ENCODE measurements around the gene SLC7A10. TPM values are rescaled to one million over a fixed set of nuclear protein-coding genes. Genes with fewer than 3 reads are reported as not detected.
A peak's percentile ranks its signal among the peaks of the same experiment; 100 is the strongest.
"Not testable (repeated sequence)": the region's sequence is repeated elsewhere in the genome, so short reads cannot be mapped to it uniquely, and the experiment has no call there.

Gene SLC7A10
- total RNA-seq, 2 experiments from 2014 or later = not detected

DNA sequence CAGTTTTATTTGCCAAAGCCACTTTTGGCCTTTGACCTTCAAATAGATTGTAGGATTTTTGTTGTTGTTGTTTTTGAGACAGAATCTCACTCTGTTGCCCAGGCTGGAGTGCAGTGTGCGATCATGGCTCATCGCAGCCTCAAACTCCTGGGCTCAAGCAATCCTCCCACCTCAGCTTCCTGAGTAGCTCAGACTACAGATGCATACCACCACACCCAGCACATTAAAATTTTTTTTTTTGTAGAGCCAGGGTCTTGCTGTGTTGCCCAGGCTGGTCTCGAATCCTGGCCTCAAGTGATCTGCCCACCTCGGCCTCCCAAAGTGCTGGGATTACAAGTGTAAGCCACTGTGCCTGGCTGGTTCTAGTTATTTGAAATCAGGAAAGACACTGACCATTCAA is 34.6 kb downstream of the SLC7A10 start:
- CTCF ChIA-PET; intact Hi-C loops (cut with micrococcal nuclease): not testable (repeated sequence)
- peaks cover 19% of the 10 kb centered on the region for H3K27me3 Mint-ChIP-seq (ENCODE audit: low read depth)

DNA sequence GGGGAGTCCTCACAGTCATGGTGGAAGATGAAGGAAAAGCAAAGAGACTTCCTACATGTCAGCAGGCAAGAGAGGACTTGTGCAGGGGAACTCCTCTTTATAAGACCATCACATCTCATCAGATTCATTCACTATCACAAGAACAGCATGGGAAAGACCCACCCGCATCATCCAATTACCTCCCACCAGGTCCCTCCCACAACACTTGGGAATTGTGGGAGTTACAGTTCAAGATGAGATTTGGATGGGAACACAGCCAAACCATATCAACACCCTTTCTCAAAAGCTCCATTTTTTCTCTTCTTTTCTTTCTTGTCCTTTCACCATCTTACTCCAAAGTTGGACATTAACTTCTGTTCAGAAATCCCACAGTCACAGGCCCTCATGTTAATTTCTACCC is 36.2 kb downstream of the SLC7A10 start:
- no peak overlapping the region for H3K27ac Mint-ChIP-seq
- peaks cover 16% of the 10 kb centered on the region for H3K27me3 Mint-ChIP-seq (ENCODE audit: low read depth)
- CTCF ChIA-PET = no interaction called here
- H3K9me3 Mint-ChIP-seq = no peaks in the 10 kb centered on the region
- no peak for DNase-seq
- intact Hi-C loops (cut with micrococcal nuclease) = no loop called here
- H3K36me3 Mint-ChIP-seq (ENCODE audit: low read depth) = no peaks in the 10 kb centered on the region
- H3K4me1 Mint-ChIP-seq (ENCODE audit: low read depth) = peaks cover 3% of the 10 kb centered on the region
- H3K4me3 Mint-ChIP-seq = no peak overlapping the region

More for the DNA sequence above, 34.6 kb downstream of the SLC7A10 start:
- H3K4me1 Mint-ChIP-seq (ENCODE audit: low read depth); H3K36me3 Mint-ChIP-seq (ENCODE audit: low read depth); DNase-seq; H3K9me3 Mint-ChIP-seq; H3K4me3 Mint-ChIP-seq; H3K27ac Mint-ChIP-seq: not testable (repeated sequence)

DNA sequence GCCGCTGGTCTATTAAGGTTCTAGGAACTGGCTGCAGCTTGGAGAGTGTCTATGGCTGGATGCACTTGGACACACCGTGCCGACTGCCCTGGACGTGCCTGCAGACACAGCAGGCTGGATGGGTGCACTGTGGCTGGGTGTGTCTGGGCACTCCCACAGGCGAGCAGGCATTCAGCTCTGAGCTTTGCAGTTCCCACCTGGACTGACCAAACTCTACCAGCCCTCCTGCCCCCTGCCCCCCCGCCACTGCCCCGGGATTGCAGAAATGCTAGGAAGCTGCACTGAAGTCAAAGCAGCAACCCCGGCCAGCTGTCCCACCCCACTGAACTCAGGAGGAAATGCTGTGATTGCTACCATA is 38.5 kb downstream of the SLC7A10 start:
- DNase-seq = no peak
- H3K9me3 Mint-ChIP-seq = no peaks in the 10 kb centered on the region
- no peak overlapping the region for H3K4me3 Mint-ChIP-seq
- H3K4me1 Mint-ChIP-seq (ENCODE audit: low read depth) = peaks cover 3% of the 10 kb centered on the region
- peaks cover 2% of the 10 kb centered on the region for H3K27me3 Mint-ChIP-seq (ENCODE audit: low read depth)
- CTCF ChIA-PET = interaction anchor here (0.9 to 2.3 kb wide), 3 partner anchors 10 to 61 kb away, joined by 3 to 19 read pairs (median 3); no protein-coding TSS in a partner anchor
- intact Hi-C loops (cut with micrococcal nuclease) = no loop called here
- H3K36me3 Mint-ChIP-seq (ENCODE audit: low read depth) = no peaks in the 10 kb centered on the region
- H3K27ac Mint-ChIP-seq = no peak overlapping the region

DNA sequence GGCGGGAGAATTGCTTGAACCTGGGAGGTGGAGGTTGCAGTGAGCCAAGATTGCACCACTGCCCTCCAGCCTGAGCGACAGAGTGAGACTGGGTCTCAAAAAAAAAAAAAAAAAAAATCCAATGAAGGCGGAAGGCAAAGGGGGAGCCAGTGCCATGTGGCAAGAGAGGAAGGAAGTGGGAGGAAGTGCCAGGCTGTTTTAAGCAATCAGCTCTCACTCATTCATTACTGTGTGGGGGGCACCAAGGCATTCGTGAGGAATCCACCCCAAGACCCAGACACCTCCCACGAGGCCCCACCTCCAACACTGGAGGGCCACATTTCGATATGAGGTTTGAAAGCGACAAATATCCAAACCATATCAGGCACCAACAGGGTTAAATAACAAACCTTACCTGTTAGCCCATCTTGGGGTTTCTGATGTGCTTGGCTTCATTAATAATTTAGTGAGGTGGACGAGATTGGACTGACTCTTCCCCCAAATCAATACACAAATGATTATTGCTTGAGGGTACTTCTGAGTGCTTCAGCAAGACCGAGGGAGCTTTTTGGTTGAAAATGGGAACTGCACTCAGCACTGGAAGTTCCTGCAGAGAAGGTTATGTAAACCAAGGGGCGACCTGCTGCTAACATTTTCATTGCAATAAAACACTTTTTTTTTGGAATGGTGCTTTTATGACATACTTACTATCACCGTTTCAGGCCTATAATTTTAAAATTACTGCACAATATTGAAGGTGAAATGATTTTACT is 39.0 kb downstream of the SLC7A10 start:
- Mint-ChIP-seq H3K27ac (no peak overlapping the region), H3K4me3 (no peak overlapping the region), H3K4me1 (ENCODE audit: low read depth) (peaks cover 3% of the 10 kb centered on the region), H3K36me3 (ENCODE audit: low read depth) (no peaks in the 10 kb centered on the region), H3K9me3 (no peaks in the 10 kb centered on the region), H3K27me3 (ENCODE audit: low read depth) (no peaks in the 10 kb centered on the region)
- CTCF ChIA-PET = interaction anchor here (0.7 to 3.4 kb wide), 6 partner anchors 10 to 101 kb away, joined by 3 to 30 read pairs (median 4); no protein-coding TSS in a partner anchor
- intact Hi-C loops (cut with micrococcal nuclease) = no loop called here
- no peak for DNase-seq

DNA sequence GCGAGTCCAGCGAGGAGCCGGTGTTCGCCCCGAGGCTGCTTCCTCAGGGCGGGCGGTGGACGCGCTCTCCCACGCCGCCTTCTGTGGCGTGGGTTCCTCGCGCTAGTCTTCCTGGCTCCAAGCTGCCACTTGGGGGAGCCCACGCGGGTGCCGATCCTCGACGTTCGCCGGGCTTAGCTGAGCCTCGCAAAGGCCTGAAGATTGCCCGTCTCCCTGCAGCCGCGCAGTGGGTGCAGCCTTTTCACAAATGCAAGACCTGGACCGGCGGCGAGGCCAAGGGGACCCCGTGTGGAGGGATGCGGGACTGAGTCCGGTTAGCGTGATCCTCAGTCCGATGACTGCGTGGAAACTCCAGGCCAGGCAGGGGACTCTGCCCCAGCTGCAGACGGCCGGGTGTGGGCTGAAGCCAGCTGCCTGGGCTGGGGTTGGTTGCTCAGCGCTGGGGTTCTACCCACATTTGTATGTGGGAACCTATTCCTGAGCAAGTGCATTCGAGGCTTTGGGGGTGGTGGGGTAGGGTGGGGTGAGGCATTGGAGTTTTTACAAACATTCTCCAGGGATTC is 48.2 kb downstream of the SLC7A10 start:
- peaks cover 24% of the 10 kb centered on the region for H3K4me1 Mint-ChIP-seq (ENCODE audit: low read depth)
- peak overlapping the region; percentile 98 for H3K4me3 Mint-ChIP-seq
- CTCF ChIA-PET = interaction anchor here (0.6 to 4.1 kb wide), 10 partner anchors 13 to 602 kb away, joined by 3 to 29 read pairs (median 3); partner anchors contain the start of gene CEBPG
- H3K9me3 Mint-ChIP-seq = no peaks in the 10 kb centered on the region
- no peak overlapping the region for H3K27ac Mint-ChIP-seq
- peaks cover 2% of the 10 kb centered on the region for H3K27me3 Mint-ChIP-seq (ENCODE audit: low read depth)
- H3K36me3 Mint-ChIP-seq (ENCODE audit: low read depth) = peaks cover 6% of the 10 kb centered on the region
- intact Hi-C loops (cut with micrococcal nuclease) = loop anchor here (1.0 to 5.0 kb wide), 8 partner anchors 17 to 500 kb away; partner anchors contain the start of genes ANKRD27, CEBPA, CEBPG and GPATCH1
- DNase-seq = peak; percentile 68

DNA sequence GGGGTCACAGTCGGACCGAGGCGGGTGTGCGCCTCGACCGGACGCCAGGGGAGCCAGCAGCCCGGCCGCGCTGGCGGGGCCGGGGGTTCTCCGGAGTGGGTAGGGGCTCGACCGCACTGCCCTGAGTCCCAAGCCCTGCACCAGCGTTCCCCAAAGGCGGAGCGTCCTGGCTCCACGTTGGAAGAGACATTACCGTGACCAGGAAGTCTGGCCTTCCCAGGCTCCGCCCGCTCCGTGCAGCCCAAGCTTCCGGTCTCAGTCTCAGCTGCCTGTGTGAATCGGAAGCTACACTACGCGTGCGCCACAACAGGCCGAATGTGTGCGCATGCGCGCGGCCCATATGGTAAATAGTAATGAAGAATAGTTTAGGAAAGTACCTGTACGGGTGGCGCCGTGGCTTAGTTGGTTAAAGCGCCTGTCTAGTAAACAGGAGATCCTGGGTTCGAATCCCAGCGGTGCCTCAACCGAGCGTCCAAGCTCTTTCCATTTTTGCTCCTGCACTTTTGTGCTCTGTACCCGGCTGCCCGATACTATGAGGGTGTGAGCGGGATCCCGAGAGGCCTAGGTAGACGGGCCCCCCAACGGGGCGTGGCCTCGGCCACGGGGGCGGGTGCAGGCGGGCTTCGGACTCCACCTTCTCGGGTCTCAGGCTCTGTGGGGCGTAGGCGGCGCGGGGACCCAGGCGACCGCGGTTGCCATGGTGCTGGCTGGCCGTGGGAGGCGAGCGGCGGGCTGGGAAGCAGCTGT is 48.8 kb downstream of the SLC7A10 start:
- DNase-seq = peak; percentile 96
- CTCF ChIA-PET = interaction anchor here (0.6 to 4.1 kb wide), 14 partner anchors 9 to 603 kb away, joined by 3 to 29 read pairs (median 3); partner anchors contain the start of gene CEBPG
- peak overlapping the region; percentile 98 for H3K4me3 Mint-ChIP-seq

DNA sequence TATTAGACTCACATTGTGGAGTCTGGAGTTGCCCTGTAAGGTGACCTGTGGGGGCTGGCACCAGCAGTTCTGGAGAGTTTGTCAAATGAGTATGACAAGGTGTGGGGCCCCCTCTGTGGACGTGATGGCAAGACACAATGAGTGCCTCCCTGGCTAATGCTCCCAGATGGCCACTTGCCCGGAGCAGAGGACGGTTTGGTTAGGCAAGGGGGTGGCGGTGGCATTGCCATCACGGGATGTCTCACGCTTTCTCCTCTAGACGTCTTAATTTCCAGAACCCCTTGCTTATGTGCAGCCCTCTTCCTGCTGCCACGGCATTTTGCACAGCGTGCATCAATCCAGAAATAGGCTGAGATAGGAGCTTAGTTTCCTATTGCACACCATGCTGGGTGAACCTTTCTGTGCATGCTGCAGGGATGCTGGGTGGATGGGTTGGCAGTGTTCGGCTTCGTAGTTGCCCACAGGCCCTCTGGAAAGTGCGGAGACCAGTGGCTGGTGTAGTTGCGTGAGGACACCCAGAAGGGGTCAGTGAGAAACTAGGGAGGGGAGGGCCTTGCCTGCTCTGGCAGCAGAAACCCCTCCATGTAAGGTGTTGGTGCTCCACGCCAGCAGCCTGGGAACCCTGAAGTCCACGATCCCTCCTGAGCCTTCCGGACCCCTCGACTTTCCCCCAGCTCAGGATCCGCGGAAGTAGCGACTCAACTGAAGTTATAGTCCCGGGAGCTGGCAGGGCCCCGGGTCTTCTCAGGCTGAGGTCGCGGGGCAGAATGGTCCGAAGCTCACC is 49.6 kb downstream of the SLC7A10 start:
- peaks cover 2% of the 10 kb centered on the region for H3K27me3 Mint-ChIP-seq (ENCODE audit: low read depth)
- DNase-seq = peak; percentile 28
- H3K36me3 Mint-ChIP-seq (ENCODE audit: low read depth) = peaks cover 7% of the 10 kb centered on the region
- peak overlapping the region; percentile 95 for H3K27ac Mint-ChIP-seq
- peak overlapping the region; percentile 98 for H3K4me3 Mint-ChIP-seq
- intact Hi-C loops (cut with micrococcal nuclease) = loop anchor here (1.0 to 5.0 kb wide), 5 partner anchors 31 to 499 kb away; partner anchors contain the start of genes ANKRD27, CEBPA, FAAP24 and RGS9BP
- CTCF ChIA-PET = interaction anchor here (0.6 to 4.1 kb wide), 15 partner anchors 9 to 604 kb away, joined by 3 to 29 read pairs (median 3); partner anchors contain the start of gene CEBPG
- H3K9me3 Mint-ChIP-seq = no peaks in the 10 kb centered on the region
- peaks cover 29% of the 10 kb centered on the region for H3K4me1 Mint-ChIP-seq (ENCODE audit: low read depth)

More for the DNA sequence above, 48.8 kb downstream of the SLC7A10 start:
- Mint-ChIP-seq H3K36me3 (ENCODE audit: low read depth) (peaks cover 7% of the 10 kb centered on the region), H3K9me3 (no peaks in the 10 kb centered on the region), H3K27me3 (ENCODE audit: low read depth) (peaks cover 2% of the 10 kb centered on the region), H3K27ac (peak overlapping the region; percentile 95), H3K4me1 (ENCODE audit: low read depth) (peaks cover 29% of the 10 kb centered on the region)
- intact Hi-C loops (cut with micrococcal nuclease) = loop anchor here (1.0 to 5.0 kb wide), 9 partner anchors 17 to 500 kb away; partner anchors contain the start of genes ANKRD27, CEBPA, CEBPG and FAAP24

DNA sequence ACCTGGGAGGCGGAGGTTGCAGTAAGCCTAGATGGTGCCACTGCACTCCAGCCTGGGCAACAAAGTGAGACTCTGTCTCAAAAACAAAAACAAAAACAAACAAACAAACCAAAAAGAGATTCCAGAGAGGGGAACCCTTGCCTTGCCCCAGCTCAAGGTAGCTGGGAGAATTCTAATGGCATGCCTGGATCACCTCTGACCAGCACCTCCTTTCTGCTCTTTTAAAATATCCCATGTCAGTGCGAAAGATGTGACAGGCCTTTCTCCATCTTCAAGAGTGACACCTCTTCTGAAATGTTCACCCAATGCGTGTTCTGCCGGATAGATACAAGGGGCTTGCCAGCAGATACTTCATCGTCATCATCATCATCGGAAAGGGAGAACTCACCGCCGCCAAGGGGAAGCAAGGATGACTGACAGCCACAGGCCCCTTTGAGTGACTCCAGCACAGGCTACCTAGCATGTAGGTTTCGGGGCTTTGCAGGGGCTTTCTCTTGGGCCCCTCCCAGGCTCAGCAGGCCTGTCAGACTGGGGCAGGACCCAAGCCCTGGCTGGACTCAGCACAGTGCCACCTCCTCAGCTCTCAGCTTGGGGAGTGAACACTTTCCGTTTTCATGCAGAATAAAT is 50.4 kb downstream of the SLC7A10 start:
- Mint-ChIP-seq H3K27ac (peak overlapping the region; percentile 53), H3K27me3 (ENCODE audit: low read depth) (peaks cover 2% of the 10 kb centered on the region)
- intact Hi-C loops (cut with micrococcal nuclease) = loop anchor here (5.0 kb wide), 2 partner anchors 127 to 498 kb away; partner anchors contain the start of genes ANKRD27, CEBPA and RGS9BP

DNA sequence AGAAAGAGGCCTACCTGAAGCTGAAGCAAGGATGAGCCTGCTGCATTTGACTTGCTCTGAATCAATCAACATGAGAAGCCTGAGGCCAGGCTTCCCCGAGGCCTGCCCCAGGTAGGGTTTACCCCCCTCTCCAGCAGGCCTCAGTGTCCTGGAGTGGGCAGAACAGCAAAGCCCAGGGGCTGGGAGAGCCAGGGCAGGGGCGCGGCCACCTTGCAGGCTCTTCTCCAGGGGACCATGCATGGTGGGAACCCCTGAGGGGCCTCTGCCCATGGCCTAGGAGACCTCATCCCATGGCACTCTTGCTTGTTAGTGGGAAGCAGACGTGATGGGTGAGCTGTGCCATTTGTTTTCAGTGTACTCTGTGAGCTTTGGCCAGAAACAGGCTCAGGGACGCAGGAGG is 51.5 kb downstream of the SLC7A10 start:
- CTCF ChIA-PET = interaction anchor here (1.9 to 2.1 kb wide), 2 partner anchors 10 to 30 kb away, joined by 5 to 10 read pairs; no protein-coding TSS in a partner anchor
- H3K36me3 Mint-ChIP-seq (ENCODE audit: low read depth) = peaks cover 7% of the 10 kb centered on the region
- H3K27me3 Mint-ChIP-seq (ENCODE audit: low read depth) = peaks cover 2% of the 10 kb centered on the region
- H3K4me1 Mint-ChIP-seq (ENCODE audit: low read depth) = peaks cover 29% of the 10 kb centered on the region
- DNase-seq = no peak
- no peak overlapping the region for H3K27ac Mint-ChIP-seq
- intact Hi-C loops (cut with micrococcal nuclease) = no loop called here
- no peaks in the 10 kb centered on the region for H3K9me3 Mint-ChIP-seq
- no peak overlapping the region for H3K4me3 Mint-ChIP-seq

More for the DNA sequence above, 50.4 kb downstream of the SLC7A10 start:
- Mint-ChIP-seq H3K9me3 (no peaks in the 10 kb centered on the region), H3K4me3 (peak overlapping the region; percentile 98), H3K36me3 (ENCODE audit: low read depth) (peaks cover 7% of the 10 kb centered on the region), H3K4me1 (ENCODE audit: low read depth) (peaks cover 29% of the 10 kb centered on the region)
- CTCF ChIA-PET = interaction anchor here (0.6 to 4.1 kb wide), 8 partner anchors 9 to 52 kb away, joined by 3 to 29 read pairs (median 4); no protein-coding TSS in a partner anchor
- DNase-seq = no peak

DNA sequence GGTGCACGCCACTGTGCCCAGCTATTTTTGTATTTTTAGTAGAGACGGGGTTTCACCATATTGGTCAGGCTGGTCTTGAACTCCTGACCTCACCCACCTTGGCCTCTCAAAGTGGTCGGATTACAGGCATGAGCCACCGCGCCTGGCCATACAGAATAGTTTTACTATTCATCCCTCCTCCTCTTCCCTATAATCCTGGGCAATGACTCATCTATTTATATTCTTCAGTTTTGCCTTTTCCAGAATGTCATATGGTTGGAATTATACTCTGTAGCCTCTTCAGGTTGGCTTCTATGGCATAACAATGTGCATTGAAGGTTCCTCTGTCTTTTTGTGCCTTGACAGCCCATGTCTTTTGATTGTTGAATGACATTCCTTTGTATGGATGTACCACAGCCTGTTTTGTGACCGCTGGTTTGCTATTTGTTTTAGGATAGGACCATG is 53.7 kb downstream of the SLC7A10 start:
- H3K4me1 Mint-ChIP-seq (ENCODE audit: low read depth) = peaks cover 25% of the 10 kb centered on the region
- H3K36me3 Mint-ChIP-seq (ENCODE audit: low read depth) = peaks cover 9% of the 10 kb centered on the region
- H3K9me3 Mint-ChIP-seq = peaks cover 9% of the 10 kb centered on the region
- H3K4me3 Mint-ChIP-seq = no peak overlapping the region
- peaks cover 2% of the 10 kb centered on the region for H3K27me3 Mint-ChIP-seq (ENCODE audit: low read depth)
- no peak for DNase-seq
- H3K27ac Mint-ChIP-seq = no peak overlapping the region
- intact Hi-C loops (cut with micrococcal nuclease) = no loop called here
- CTCF ChIA-PET = no interaction called here

All from activated naive CD4-positive, alpha-beta T cell treated with anti-CD3 and anti-CD28 coated beads for 36 hours (primary cell).